Right lobe of liver (tissue), 4 donors: ENCODE data around the gene RHOH.

ENCODE experiments used
- CTCF ChIP-seq, 4 donors: fragments of 200-600 bp in 3 of 4; fragments of 450-650 bp in 1 of 4; IDR thresholded peaks; one replicate each; pipeline versions ENCODE4 v1.5.1 to v1.8.0; 2016 to 2022; ENCODE audit warnings: antibody characterized with exemption in 4 of 4, mild to moderate bottlenecking in 2 of 4
- POLR2A ChIP-seq: fragments of 450-650 bp; IDR thresholded peaks from one replicate; pipeline ENCODE4 v1.6.1; 2017; ENCODE audit warnings: antibody characterized with exemption, mild to moderate bottlenecking
- donor health status: DM: no; HTN: no; CAD: no.
- donor health status: DM: no; HTN: no; CAD: no.
- donor health status: DM: no; HTN: yes; CAD: no.

GRCh38 chr4:40199179-40199670 is 2.4 kb downstream of the RHOH start:
- no peak for TF ChIP-seq CTCF (IDR thresholded peaks at IDR 0.05)
- TF ChIP-seq POLR2A: no peak
